Measurements from ENCODE around the gene DOCK10.

- TF ChIP-seq, protein P1, sequence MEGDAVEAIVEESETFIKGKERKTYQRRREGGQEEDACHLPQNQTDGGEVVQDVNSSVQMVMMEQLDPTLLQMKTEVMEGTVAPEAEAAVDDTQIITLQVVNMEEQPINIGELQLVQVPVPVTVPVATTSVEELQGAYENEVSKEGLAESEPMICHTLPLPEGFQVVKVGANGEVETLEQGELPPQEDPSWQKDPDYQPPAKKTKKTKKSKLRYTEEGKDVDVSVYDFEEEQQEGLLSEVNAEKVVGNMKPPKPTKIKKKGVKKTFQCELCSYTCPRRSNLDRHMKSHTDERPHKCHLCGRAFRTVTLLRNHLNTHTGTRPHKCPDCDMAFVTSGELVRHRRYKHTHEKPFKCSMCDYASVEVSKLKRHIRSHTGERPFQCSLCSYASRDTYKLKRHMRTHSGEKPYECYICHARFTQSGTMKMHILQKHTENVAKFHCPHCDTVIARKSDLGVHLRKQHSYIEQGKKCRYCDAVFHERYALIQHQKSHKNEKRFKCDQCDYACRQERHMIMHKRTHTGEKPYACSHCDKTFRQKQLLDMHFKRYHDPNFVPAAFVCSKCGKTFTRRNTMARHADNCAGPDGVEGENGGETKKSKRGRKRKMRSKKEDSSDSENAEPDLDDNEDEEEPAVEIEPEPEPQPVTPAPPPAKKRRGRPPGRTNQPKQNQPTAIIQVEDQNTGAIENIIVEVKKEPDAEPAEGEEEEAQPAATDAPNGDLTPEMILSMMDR (IDR thresholded peaks at IDR 0.05; ENCODE audit: extremely low read depth in 1 of 2, insufficient read depth in 1 of 2, low read depth in 1 of 2, low read length in 2 of 2) = no peak
- TF ChIP-seq POLR2AphosphoS5 (IDR thresholded peaks at IDR 0.05; ENCODE audit: insufficient read depth, low read depth, low read length) = no peak
- no peak for TF ChIP-seq EZH2 (IDR thresholded peaks at IDR 0.05; ENCODE audit: borderline replicate concordance, low read depth, low read length, severe bottlenecking)
Observed at GRCh38 chr2:225041207-225041850, 939 bp downstream of the DOCK10 start.
